A549 (cell line): Measurements from ENCODE around the gene TRIOBP. TPM values are rescaled to one million over a fixed set of nuclear protein-coding genes. Genes with fewer than 3 reads are reported as not detected.

Source experiments
- ATAC-seq, 2 experiments: fragments of 200-7000 bp in 1 of 2; fragments of >200 bp in 1 of 2; cut with Nextera tagmentation in 1 of 2; cut with Tn5 transposase in 1 of 2; 3 replicates each; pipeline versions ENCODE4 v1.8.0 to v1.9.1; 2018 to 2020; ENCODE audit warnings: mild to moderate bottlenecking in 1 of 2, moderate library complexity in 1 of 2
- CTCF ChIA-PET: fragments of 300-600 bp; sonication (Branson Sonifier 250); formaldehyde crosslinking; extraction: SDS; loops from one replicate; lab custom pipeline; 2021; ENCODE audit warnings: antibody characterized with exemption, inconsistent platforms; lab: Yijun Ruan, JAX
- POLR2A ChIA-PET: fragments of 350-600 bp; formaldehyde crosslinking; extraction: SDS; loops from one replicate; lab custom pipeline; 2021; ENCODE audit warnings: antibody characterized with exemption, inconsistent platforms; lab: Yijun Ruan, JAX
- DNase-seq, 2 experiments: peaks; one replicate each; pipeline versions ENCODE4 v3.0.0 to v3.0.0-alpha.2; 2011 to 2016; ENCODE audit warnings: low read depth in 1 of 2, low spot score in 1 of 2
- FAIRE-seq: peaks from 2 replicates; lab custom pipeline; 2011; peaks lifted over from hg19 to GRCh38; lab: Jason Lieb, UNC
- H3K27ac ChIP-seq, 2 experiments: fragments of >200 bp; sonication (Bioruptor Twin); formaldehyde crosslinking; 3 replicates each; pipeline ENCODE4 v1.5.1; 2016 to 2017
- H3K4me1 ChIP-seq: fragments of >200 bp; sonication (Bioruptor Twin); formaldehyde crosslinking; 3 replicates; pipeline ENCODE4 v1.6.1; 2016
- H3K4me2 ChIP-seq: fragments of >200 bp; sonication (Bioruptor Twin); formaldehyde crosslinking; 3 replicates; pipeline ENCODE4 v1.6.1; 2016
- H3K4me3 ChIP-seq: fragments of >200 bp; sonication (Bioruptor Twin); formaldehyde crosslinking; 3 replicates; pipeline ENCODE4 v1.5.1; 2016
- H3K9me3 ChIP-seq: fragments of >200 bp; sonication (Bioruptor Twin); formaldehyde crosslinking; 3 replicates; pipeline ENCODE4 v1.6.1; 2016
- BHLHE40 ChIP-seq: IDR thresholded peaks from 2 replicates; pipeline ENCODE4 v1.6.1; 2012; ENCODE audit warnings: low read depth, low read length, inconsistent platforms
- EHMT2 ChIP-seq: fragments of 200-600 bp; sonication (generic); IDR thresholded peaks from 2 replicates; pipeline ENCODE4 v1.6.1; 2016; ENCODE audit warnings: antibody characterized with exemption, low read depth, mild to moderate bottlenecking, moderate library complexity
- FOSL2 ChIP-seq, 2 experiments: fragments of 450-650 bp in 1 of 2; fragments of >200 bp in 1 of 2; sonication (Bioruptor Twin) in 1 of 2; formaldehyde crosslinking; IDR thresholded peaks; 2 replicates each; pipeline versions ENCODE4 v1.5.0 to v1.6.1; 2016 to 2020; ENCODE audit warnings: mild to moderate bottlenecking in 1 of 2, moderate library complexity in 1 of 2
- FOXS1 ChIP-seq: fragments of 250-450 bp; sonication (Bioruptor Pico); IDR thresholded peaks from 2 replicates; pipeline ENCODE4 v1.5.0; 2020; ENCODE audit warnings: mild to moderate bottlenecking, moderate library complexity
- GATA3 ChIP-seq: IDR thresholded peaks from 2 replicates; pipeline ENCODE4 v1.6.1; 2012; ENCODE audit warnings: borderline replicate concordance
- HDAC2 ChIP-seq: fragments of 200-600 bp; sonication (generic); IDR thresholded peaks from 2 replicates; pipeline ENCODE4 v1.6.1; 2016
- HOXB13 ChIP-seq: fragments of 250-450 bp; sonication (Bioruptor Pico); IDR thresholded peaks from 2 replicates; pipeline ENCODE4 v1.5.0; 2020; ENCODE audit warnings: low read depth, mild to moderate bottlenecking, moderate library complexity
- JUN ChIP-seq, 2 experiments: fragments of >200 bp; sonication (Bioruptor Twin); formaldehyde crosslinking; IDR thresholded peaks; 2 replicates in 1 of 2; 3 replicates in 1 of 2; pipeline ENCODE4 v1.6.1; 2016 to 2017
- KDM5A ChIP-seq: fragments of 200-600 bp; sonication (generic); IDR thresholded peaks from 2 replicates; pipeline ENCODE4 v1.6.1; 2016; ENCODE audit warnings: antibody characterized with exemption, mild to moderate bottlenecking
- MAZ ChIP-seq: fragments of 150-350 bp; IDR thresholded peaks from 2 replicates; pipeline ENCODE4 v1.6.1; 2014; ENCODE audit warnings: antibody characterized with exemption, low read depth, low read length, borderline replicate concordance
- NFE2L2 ChIP-seq: fragments of 150-350 bp; conservative IDR thresholded peaks from 2 replicates; pipeline ENCODE4 v1.6.1; 2014; ENCODE audit warnings: low read length
- NPAS2 ChIP-seq: fragments of 250-450 bp; sonication (Bioruptor Pico); IDR thresholded peaks from 2 replicates; pipeline ENCODE4 v1.8.0; 2022; ENCODE audit warnings: mild to moderate bottlenecking, moderate library complexity, borderline replicate concordance
- PHF8 ChIP-seq: fragments of 200-600 bp; sonication (generic); IDR thresholded peaks from 2 replicates; pipeline ENCODE4 v1.6.1; 2016; ENCODE audit warnings: low read depth, mild to moderate bottlenecking, antibody characterized with exemption, moderate library complexity, borderline replicate concordance
- POLR2A ChIP-seq: IDR thresholded peaks from 2 replicates; pipeline ENCODE4 v1.6.1; 2012; ENCODE audit warnings: mild to moderate bottlenecking, low read length
- RFX5 ChIP-seq: fragments of 450-650 bp; IDR thresholded peaks from 2 replicates; pipeline ENCODE4 v1.7.1; 2014; ENCODE audit warnings: antibody characterized with exemption, mild to moderate bottlenecking, moderate library complexity
- TP53 ChIP-seq: fragments of 250-450 bp; sonication (Bioruptor Pico); IDR thresholded peaks from 2 replicates; pipeline ENCODE4 v1.5.0; 2021; ENCODE audit warnings: mild to moderate bottlenecking, moderate library complexity
- ZNF302 ChIP-seq: fragments of 250-450 bp; sonication (Bioruptor Pico); IDR thresholded peaks from 2 replicates; pipeline ENCODE4 v1.9.0; 2021; ENCODE audit warnings: inconsistent platforms, mild to moderate bottlenecking, moderate library complexity
- WGBS: methylation state at CpG from one replicate; pipeline ENCODE4 v1.1.6; 2017; ENCODE audit errors: missing lambda C conversion rate; 5-methylcytosine and 5-hydroxymethylcytosine counted together
- polyA plus RNA-seq, 4 experiments: library from polyadenylated mRNA; depleted of rRNA in 3 of 4; stranded (reverse); fragments of >200 nt; fragmentation: RNase III in 1 of 4; extraction: RNeasy Plus Mini Kit Qiagen cat#74134 plus additional on column Dnase treatment in 1 of 4; gene quantifications; 2 replicates in 3 of 4; 3 replicates in 1 of 4; pipeline ENCODE4 v1.2.3, GENCODE V29; 2011 to 2017
- TF ChIP-seq, protein P1 (sequence below): IDR thresholded peaks from 2 replicates; pipeline ENCODE4 v1.6.1; 2012
- TF ChIP-seq, protein P2 (sequence below): IDR thresholded peaks from 2 replicates; pipeline ENCODE4 v1.6.1; 2012; ENCODE audit warnings: low read depth, borderline replicate concordance
- TF ChIP-seq, protein P3 (sequence below): fragments of >200 bp; sonication (Bioruptor Twin); formaldehyde crosslinking; IDR thresholded peaks from 3 replicates; pipeline ENCODE4 v1.6.1; 2016
- TF ChIP-seq, protein P4 (sequence below): fragments of 150-350 bp; IDR thresholded peaks from 2 replicates; pipeline ENCODE4 v1.6.1; 2014; ENCODE audit warnings: low read depth, mild to moderate bottlenecking, low read length
- TF ChIP-seq, protein P5 (sequence below): fragments of 250-450 bp; sonication (Bioruptor Pico); IDR thresholded peaks from 2 replicates; pipeline ENCODE4 v1.5.0; 2021; ENCODE audit warnings: mild to moderate bottlenecking, moderate library complexity, borderline replicate concordance

Gene TRIOBP
- polyA plus RNA-seq, 2 of the 4 experiments (the other 2 are of a cell fraction) = 15.7 to 26.0 TPM

DNA sequence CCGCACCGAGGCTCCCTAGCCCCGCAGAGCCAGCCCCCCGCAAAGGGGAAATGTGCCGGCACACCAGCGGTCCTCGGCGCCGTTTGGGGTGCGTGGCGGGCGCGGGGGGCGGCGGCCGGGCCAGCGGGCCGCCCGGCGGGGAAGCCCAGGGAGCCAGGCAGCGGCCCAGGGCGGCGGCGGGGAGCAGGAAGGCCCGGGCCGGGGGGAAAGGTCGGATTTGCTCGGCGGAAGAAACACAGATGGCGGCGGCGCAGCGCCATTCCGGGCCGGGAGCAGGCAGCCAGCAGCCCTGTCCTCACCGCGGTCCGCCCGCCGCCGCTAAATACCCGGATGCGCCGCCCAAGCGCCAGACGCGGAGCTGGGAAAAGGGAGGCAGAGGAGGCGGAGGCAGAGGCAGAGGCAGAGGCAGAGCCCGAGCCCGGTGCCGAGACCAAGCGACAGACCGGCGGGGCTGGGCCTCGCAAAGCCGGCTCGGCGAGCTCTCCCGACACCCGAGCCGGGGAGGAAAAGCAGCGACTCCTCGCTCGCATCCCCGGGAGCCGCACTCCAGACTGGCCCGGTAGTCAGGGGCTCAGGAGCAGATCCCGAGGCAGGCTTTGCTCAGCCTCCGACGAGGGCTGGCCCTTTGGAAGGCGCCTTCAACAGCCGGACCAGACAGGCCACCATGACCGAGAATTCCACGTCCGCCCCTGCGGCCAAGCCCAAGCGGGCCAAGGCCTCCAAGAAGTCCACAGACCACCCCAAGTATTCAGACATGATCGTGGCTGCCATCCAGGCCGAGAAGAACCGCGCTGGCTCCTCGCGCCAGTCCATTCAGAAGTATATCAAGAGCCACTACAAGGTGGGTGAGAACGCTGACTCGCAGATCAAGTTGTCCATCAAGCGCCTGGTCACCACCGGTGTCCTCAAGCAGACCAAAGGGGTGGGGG is 108.3 kb downstream of the TRIOBP start:
- Histone ChIP-seq H3K4me2 (peak overlapping the region; percentile 99), H3K27ac (peak overlapping the region; percentile 96 to 99), H3K9me3 (no peaks in the 10 kb centered on the region), H3K4me3 (peak overlapping the region; percentile 69), H3K4me1 (peaks cover 20% of the 10 kb centered on the region)
- ChIA-PET POLR2A (interaction anchor here (0.6 to 1.5 kb wide), 7 partner anchors 13 to 199 kb away, joined by 3 to 6 read pairs (median 4); partner anchors contain the start of genes NOL12 and PDXP), CTCF (interaction anchor here (1.0 to 2.6 kb wide), 5 partner anchors 10 to 55 kb away, joined by 3 to 8 read pairs (median 5); no protein-coding TSS in a partner anchor)
- no peak for TF ChIP-seq TP53 (CRISPR knock-in tag)
- TF ChIP-seq, protein P1, sequence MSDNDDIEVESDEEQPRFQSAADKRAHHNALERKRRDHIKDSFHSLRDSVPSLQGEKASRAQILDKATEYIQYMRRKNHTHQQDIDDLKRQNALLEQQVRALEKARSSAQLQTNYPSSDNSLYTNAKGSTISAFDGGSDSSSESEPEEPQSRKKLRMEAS = peak; percentile 49; the same call in 1 of the 2 replicates
- TF ChIP-seq, protein P2, sequence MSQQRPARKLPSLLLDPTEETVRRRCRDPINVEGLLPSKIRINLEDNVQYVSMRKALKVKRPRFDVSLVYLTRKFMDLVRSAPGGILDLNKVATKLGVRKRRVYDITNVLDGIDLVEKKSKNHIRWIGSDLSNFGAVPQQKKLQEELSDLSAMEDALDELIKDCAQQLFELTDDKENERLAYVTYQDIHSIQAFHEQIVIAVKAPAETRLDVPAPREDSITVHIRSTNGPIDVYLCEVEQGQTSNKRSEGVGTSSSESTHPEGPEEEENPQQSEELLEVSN = peak; percentile 38; the same call in 1 of the 2 replicates
- no peak for TF ChIP-seq KDM5A
- TF ChIP-seq GATA3 = no peak; the same call in 1 of the 2 replicates
- no peak for TF ChIP-seq ZNF302 (CRISPR knock-in tag)
- TF ChIP-seq MAZ = no peak
- TF ChIP-seq, protein P3, sequence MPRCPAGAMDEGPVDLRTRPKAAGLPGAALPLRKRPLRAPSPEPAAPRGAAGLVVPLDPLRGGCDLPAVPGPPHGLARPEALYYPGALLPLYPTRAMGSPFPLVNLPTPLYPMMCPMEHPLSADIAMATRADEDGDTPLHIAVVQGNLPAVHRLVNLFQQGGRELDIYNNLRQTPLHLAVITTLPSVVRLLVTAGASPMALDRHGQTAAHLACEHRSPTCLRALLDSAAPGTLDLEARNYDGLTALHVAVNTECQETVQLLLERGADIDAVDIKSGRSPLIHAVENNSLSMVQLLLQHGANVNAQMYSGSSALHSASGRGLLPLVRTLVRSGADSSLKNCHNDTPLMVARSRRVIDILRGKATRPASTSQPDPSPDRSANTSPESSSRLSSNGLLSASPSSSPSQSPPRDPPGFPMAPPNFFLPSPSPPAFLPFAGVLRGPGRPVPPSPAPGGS = 0 out of 3 replicates have a peak, but pooled peaks have one; percentile 50
- peak; percentile 71 for TF ChIP-seq POLR2A
- TF ChIP-seq, protein P4, sequence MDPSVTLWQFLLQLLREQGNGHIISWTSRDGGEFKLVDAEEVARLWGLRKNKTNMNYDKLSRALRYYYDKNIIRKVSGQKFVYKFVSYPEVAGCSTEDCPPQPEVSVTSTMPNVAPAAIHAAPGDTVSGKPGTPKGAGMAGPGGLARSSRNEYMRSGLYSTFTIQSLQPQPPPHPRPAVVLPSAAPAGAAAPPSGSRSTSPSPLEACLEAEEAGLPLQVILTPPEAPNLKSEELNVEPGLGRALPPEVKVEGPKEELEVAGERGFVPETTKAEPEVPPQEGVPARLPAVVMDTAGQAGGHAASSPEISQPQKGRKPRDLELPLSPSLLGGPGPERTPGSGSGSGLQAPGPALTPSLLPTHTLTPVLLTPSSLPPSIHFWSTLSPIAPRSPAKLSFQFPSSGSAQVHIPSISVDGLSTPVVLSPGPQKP = no peak
- peak; percentile 25; the same call in 1 of the 2 replicates for TF ChIP-seq PHF8
- TF ChIP-seq BHLHE40 = no peak
- TF ChIP-seq HDAC2 = no peak
- TF ChIP-seq NPAS2 (CRISPR knock-in tag) = no peak
- no peak for TF ChIP-seq NFE2L2
- TF ChIP-seq JUN (IDR thresholded peaks at IDR 0.05) = peak; percentile 77 to 94
- TF ChIP-seq, protein P5, sequence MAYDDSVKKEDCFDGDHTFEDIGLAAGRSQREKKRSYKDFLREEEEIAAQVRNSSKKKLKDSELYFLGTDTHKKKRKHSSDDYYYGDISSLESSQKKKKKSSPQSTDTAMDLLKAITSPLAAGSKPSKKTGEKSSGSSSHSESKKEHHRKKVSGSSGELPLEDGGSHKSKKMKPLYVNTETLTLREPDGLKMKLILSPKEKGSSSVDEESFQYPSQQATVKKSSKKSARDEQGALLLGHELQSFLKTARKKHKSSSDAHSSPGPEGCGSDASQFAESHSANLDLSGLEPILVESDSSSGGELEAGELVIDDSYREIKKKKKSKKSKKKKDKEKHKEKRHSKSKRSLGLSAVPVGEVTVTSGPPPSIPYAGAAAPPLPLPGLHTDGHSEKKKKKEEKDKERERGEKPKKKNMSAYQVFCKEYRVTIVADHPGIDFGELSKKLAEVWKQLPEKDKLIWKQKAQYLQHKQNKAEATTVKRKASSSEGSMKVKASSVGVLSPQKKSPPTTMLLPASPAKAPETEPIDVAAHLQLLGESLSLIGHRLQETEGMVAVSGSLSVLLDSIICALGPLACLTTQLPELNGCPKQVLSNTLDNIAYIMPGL = no peak
- TF ChIP-seq FOSL2 (IDR thresholded peaks at IDR 0.05) = no peak
- TF ChIP-seq FOSL2 (CRISPR knock-in tag; IDR thresholded peaks at IDR 0.05) = no peak
- peak; percentile 66 to 87 for DNase-seq
- peak; percentile 45 to 51 for ATAC-seq
- WGBS = 20% methylated on average over 16 of the region's 87 CpGs
- no peak for FAIRE-seq

DNA sequence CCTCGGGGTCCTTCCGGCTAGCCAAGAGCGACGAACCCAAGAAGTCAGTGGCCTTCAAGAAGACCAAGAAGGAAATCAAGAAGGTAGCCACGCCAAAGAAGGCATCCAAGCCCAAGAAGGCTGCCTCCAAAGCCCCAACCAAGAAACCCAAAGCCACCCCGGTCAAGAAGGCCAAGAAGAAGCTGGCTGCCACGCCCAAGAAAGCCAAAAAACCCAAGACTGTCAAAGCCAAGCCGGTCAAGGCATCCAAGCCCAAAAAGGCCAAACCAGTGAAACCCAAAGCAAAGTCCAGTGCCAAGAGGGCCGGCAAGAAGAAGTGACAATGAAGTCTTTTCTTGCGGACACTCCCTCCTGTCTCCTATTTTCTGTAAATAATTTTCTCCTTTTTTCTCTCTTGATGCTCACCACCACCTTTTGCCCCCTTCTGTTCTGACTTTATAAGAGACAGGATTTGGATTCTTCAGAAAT is 109.0 kb downstream of the TRIOBP start:
- Histone ChIP-seq H3K4me3 (peak overlapping the region; percentile 69), H3K4me2 (peak overlapping the region; percentile 99), H3K4me1 (peaks cover 20% of the 10 kb centered on the region)
- POLR2A ChIA-PET = interaction anchor here (1.1 to 1.3 kb wide), 2 partner anchors 54 to 99 kb away, joined by 3 to 6 read pairs; no protein-coding TSS in a partner anchor
- no peak for FAIRE-seq
- DNase-seq = no peak
- no peak for TF ChIP-seq HOXB13 (CRISPR knock-in tag)
- TF ChIP-seq FOXS1 (CRISPR knock-in tag) = no peak
- no peak for TF ChIP-seq FOSL2 (IDR thresholded peaks at IDR 0.05)
- no peak for TF ChIP-seq FOSL2 (CRISPR knock-in tag; IDR thresholded peaks at IDR 0.05)
- TF ChIP-seq RFX5 = no peak
- no peak for TF ChIP-seq EHMT2
- TF ChIP-seq, all 56 proteins: peak for 0
- peak overlapping the region; percentile 96 to 99 for H3K27ac ChIP-seq
- H3K9me3 ChIP-seq = no peaks in the 10 kb centered on the region
- ATAC-seq = no peak
- WGBS = 51% methylated on average over 10 of the region's 10 CpGs
- CTCF ChIA-PET = interaction anchor here (1.0 to 4.1 kb wide), 2 partner anchors 13 to 56 kb away, joined by 3 to 47 read pairs; no protein-coding TSS in a partner anchor
